ENCODE data around the gene KIF26B.

GRCh38 chr1:245169376-245169775 lies 14.6 kb downstream of the KIF26B start:
- no peak for TF ChIP-seq POLR2A (IDR thresholded peaks at IDR 0.05)
- TF ChIP-seq, protein P1, sequence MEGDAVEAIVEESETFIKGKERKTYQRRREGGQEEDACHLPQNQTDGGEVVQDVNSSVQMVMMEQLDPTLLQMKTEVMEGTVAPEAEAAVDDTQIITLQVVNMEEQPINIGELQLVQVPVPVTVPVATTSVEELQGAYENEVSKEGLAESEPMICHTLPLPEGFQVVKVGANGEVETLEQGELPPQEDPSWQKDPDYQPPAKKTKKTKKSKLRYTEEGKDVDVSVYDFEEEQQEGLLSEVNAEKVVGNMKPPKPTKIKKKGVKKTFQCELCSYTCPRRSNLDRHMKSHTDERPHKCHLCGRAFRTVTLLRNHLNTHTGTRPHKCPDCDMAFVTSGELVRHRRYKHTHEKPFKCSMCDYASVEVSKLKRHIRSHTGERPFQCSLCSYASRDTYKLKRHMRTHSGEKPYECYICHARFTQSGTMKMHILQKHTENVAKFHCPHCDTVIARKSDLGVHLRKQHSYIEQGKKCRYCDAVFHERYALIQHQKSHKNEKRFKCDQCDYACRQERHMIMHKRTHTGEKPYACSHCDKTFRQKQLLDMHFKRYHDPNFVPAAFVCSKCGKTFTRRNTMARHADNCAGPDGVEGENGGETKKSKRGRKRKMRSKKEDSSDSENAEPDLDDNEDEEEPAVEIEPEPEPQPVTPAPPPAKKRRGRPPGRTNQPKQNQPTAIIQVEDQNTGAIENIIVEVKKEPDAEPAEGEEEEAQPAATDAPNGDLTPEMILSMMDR (IDR thresholded peaks at IDR 0.05) = no peak
- TF ChIP-seq POLR2AphosphoS5 (IDR thresholded peaks at IDR 0.05) = no peak
- TF ChIP-seq EP300 (IDR thresholded peaks at IDR 0.05) = no peak

Measured in stomach (tissue), 4 donors.